Glomerular visceral epithelial cell (primary cell): ENCODE measurements around the gene LRRC8E.
"Not testable (repeated sequence)": the region's sequence is repeated elsewhere in the genome, so short reads cannot be mapped to it uniquely, and the experiment has no call there.

Experiments used
- DNase-seq: peaks from one replicate; pipeline ENCODE4 v3.0.0-alpha.2; 2016; ENCODE audit errors: extremely low spot score

LRRC8E gene

DNA sequence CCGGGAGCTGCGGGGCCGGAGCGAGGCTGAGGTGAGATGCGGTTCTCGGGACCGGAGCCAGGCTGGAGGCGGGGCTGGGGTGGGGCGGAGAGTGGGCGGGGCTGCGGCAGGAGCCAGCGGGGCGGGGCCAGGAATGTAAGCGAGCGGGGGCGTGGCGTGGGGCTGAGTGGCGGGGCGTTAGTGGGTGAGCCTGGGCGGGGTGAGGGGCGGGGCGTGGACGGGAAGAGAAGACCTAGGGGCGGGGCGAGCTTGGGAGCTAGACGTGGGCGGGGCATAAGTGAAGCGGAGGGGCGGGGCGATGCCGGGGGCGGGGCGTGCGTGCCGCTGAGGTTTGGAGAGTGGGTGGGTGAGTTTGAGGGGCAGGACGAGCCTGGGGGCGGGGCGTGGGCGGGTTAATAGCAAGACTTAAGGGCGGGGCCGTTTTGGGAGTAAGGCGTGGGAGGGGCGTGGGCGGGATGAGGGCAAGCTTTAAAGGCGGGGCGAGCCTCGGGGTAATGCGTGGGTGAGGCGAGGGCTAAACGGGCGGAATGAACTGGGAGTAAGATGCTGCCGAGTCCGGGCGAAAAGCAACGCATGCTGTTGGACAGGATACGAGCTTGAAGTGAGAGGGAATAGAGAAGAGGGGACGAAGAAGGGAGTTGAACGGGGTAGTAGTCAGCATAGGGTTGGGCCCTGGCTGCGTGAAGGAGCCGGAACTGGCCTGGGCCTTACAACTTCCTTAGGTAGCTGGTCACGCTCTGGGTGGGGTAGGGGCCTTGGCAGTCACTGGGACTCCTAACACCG lies 32.4 kb downstream of the LRRC8E start:
- DNase-seq, result peak; percentile 99

DNA sequence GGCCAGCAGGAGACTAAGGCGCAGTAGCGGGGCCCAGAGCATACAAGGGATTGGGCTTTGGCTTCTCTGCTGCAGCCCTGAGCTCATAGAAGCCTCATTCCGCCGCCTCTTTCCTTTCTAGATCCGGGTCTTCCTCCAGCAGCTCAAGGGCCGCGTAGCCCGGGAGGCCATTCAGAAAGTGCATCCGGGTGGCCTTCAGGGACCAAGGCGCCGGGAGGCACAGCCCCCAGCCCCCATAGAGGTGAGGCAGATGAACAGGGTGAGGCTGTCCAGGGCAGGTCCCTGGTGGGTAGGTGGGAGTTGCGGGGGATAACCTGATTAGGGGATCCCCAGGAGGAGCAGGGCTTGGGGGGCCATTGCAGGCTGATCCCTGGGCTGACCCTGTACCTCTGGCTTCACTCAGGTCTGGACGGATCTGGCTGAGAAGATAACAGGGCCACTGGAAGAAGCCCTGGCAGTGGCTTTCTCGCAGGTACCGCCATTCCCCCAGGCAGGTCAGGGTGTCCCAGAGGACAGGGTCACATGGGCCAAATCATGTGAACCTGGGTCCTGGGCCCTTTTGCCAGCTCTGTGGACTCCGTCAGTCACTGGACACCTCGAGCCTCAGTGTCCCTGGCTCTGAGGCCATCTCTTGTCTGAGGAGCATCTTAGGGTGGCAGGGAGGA lies 33.1 kb downstream of the LRRC8E start:
- no peak for DNase-seq

DNA sequence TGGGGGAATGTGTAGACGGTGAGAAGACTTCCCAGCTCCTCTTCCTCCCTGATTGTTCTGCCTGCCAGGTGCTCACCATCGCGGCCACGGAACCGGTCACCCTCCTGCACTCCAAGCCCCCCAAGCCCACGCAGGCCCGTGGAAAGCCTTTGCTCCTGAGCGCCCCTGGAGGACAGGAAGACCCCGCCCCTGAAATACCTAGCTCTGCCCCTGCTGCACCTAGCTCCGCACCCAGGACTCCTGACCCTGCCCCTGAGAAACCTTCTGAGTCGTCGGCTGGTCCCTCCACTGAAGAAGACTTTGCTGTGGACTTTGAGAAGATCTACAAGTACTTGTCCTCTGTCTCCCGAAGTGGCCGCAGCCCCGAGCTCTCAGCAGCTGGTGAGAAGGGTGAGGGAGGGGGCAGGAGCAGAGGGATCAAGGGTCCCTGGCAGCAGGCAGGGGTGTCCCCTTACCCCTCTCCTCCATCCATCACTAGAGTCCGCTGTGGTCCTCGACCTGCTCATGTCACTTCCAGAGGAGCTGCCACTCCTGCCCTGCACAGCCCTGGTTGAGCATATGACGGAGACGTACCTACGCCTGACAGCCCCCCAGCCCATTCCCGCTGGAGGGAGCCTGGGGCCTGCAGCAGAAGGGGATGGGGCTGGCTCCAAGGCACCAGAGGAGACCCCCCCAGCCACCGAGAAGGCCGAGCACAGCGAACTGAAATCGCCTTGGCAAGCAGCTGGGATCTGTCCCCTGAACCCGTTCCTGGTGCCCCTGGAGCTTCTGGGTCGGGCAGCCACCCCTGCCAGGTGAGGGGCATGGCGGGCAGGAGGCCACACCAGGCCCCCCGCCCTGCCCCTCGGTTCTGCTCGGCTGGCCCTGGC lies 33.9 kb downstream of the LRRC8E start:
- no peak for DNase-seq

DNA sequence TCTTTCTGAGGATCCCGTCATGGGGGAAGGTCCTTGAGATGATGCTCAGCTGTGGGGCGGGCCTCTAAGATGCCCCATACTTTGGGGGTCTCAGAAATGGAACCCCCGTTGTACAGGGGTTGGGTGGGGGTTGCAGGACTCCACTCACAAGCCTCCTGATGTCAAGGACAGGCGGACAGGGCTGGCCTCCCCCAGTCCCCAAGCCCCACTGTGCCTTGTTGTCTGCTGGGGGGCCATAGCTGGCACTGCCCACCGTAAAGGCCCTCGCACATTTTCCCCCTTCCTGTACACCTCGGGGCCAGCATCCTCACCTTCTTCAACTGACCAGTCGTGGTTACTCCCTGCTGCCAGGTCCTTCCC lies 34.5 kb downstream of the LRRC8E start:
- no peak for DNase-seq

DNA sequence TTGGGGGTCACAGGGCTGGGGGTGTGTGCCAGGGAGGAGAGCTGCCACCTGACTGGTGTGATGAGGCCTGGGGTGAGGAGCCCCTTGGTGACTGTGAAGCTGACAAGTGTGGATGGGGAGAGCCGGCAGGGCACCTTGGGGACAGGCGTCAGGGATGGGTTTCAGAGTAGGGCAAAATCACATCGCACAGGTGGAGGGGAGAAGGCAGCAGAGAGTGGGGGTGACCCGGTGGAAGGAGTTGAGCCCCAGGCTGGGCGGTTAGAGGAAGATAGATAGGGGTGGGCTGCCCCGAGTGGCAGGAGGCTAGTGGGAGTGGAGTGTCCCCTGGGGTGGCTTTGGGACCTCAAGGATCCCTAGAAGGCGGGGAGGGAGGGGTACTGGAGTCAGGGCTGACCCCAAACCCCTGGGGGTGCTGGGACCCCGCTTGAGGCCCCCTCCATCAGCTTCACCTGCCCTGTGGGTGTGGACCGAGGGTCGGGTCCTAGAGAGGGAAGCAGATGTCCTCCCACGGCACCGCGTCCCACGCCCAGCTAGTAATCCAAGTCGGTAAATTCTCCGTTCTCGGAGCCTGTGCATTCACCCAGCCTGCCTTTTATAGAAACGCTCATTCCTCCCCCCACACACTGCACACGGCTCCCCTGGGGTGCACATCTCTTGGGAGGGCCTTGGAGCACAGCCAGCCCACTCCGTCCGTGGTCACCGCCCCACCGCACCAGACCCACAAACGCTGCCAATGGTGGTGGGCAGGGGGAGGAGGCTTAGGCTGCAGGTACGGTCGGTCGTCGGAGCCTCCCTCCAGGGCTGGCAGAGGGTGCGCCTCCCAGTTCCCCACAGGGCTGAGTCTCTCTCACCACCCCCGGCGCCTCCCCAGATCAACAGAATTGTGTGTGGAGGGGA lies 35.2 kb downstream of the LRRC8E start:
- DNase-seq, result no peak

DNA sequence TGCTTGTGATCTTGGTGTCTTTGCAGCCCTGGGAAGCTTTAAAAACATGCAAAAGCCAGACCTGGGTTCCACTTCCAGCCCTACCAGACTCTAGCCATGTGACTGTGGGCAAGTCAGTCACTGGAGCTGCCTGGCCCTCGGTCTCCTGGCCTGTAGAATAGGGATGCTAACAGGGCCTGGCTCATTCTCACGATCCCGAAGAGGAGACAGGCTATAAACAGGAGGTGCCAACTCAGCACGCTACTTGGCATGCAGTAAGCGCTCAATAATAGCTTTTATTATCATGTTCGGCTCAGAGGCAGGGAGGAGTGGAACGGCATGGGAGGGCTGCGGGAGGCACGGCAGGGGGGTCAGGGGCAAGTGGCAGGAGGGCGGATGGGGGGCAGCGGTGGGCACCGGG lies 35.9 kb downstream of the LRRC8E start:
- DNase-seq, result no peak

DNA sequence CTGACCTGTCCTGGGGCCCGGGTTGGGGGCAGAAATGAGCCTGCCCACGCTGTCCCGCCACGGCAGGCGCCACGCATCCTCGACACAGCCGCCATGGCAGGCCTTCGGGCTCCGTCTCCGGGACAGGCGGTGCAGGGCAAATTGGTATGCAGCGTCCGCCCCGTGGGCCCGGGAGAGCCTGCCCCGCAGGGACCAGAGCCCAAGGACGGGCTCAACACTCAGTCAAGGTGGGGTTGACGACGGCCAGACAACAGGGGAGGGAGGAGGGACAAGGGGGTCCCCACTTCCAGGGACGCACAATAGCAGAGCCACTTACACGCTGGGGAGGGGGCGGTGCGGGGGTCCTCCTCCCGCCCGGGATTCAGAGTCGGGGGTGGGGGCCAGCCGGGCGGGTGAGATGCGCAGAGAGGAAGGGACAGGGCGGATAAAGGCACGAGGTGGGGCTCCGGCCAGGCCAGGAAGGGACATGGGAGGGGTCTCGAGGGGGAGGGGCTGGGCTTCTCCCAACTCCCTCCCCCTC lies 36.4 kb downstream of the LRRC8E start:
- DNase-seq, result no peak

DNA sequence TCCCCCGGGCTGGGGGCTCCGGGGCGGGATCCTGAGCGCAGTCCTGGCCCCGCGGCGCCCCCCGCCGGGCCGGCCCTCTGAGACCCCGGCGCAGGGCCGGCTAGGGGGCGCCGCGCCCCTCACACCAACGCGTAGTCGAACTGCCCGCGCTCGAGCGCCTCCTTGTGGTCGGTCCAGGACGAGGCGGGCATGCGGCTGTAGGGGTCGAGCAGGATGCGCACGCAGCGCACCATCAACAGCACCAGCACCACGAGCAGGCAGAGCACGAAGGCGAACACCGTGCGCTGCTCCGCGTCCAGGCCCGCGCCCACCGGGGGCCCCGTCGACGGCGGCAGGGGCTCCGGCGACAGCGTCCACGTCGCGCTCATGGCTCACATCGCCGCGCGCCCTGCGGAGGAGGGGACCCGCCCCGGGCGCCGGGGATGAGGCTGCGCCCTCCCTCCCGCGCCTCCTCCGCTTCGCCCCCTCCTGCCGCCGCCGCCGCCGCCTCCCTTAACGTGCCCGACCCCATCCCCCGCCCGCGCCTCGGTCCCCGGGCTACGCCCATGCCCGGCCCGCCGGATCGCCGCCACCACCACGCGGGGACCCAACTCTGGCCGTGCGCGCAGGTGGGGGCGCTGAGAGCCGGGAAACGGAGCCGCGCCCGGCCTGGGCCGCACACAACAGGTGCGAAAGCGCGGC lies 37.0 kb downstream of the LRRC8E start:
- DNase-seq, result peak; percentile 80

DNA sequence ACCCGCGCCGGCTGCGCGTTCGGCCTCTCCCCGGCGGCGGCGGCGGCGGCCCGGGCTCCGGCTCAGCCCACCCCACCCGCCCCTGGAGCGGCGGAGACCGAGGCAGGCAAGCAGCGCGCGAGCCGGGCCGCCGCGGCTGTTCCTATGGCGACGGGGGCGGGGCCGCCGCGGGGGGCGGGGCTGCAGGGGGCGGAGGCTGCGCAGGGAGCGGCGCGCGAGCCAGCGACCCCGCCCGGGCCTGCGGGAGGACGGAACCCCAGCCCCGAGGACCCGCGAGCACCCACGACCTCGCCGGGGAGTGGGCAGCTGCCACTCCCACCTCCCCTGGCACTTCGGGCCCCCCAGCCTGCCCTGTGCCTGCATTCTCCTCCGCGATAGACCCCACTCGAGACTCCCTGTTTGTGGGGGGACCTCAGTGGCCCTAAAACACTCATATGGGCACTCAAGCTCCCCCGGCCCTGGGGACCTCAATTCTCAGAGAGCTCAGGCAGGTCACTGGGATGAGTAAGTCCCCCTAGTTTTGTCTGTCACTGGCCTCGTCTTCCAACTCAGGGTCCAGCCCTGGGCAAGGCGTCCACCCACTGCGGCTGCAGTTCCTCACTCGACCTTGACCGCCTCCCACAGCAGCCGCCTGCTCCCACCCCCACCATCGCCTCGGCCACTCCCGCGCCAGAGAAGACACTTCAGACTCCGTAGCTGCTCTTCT lies 37.9 kb downstream of the LRRC8E start, which contains the start of gene CTXN1:
Gene CTXN1 (minus strand): TSS at position 115 of the 706 bp plus-strand sequence. CDS start 597 bp downstream, outside the sequence.
- peak; percentile 70 for DNase-seq

DNA sequence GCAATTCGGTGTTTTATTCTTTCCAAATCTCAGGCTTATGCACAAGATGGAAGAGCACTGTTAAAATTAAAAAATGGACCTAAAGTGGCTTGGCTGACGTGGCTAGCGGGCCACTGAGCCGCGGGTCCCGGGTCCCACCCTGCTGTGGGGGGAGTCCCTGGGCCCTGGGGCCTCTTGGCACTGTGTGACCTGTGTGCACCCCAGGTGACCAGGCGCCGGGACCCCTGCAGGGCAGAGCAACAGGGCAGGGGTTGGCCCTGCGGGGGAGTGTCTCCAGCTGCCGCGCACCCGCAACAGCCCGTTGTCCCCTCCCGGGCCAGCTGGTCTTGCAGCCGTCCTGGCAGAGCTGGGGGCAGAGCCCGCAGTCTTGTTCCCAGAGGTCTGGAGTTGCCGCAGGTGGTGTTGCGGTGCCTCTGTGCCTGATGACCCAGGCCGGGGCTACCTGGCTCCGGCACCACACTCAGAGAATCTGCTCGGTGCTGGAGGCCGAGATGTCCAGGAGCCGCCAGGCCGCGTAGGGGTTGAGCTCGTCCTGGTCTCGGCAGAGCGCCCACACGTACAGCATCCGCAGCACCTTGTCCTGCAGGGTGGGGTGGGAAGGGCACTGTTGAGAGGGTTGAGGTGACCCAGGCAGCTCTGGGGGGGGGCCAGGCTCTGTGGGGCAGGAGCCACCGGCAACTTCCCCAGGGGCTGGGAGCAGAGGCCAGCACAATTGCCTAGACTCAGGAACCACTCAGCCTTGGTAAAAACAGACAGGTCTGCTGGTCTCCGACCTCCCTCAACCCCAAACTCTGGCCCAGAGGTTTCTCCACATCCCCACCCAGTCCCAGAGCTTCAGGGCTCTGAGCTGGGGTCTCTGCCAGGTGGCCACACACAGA lies 38.7 kb downstream of the LRRC8E start:
- no peak for DNase-seq

DNA sequence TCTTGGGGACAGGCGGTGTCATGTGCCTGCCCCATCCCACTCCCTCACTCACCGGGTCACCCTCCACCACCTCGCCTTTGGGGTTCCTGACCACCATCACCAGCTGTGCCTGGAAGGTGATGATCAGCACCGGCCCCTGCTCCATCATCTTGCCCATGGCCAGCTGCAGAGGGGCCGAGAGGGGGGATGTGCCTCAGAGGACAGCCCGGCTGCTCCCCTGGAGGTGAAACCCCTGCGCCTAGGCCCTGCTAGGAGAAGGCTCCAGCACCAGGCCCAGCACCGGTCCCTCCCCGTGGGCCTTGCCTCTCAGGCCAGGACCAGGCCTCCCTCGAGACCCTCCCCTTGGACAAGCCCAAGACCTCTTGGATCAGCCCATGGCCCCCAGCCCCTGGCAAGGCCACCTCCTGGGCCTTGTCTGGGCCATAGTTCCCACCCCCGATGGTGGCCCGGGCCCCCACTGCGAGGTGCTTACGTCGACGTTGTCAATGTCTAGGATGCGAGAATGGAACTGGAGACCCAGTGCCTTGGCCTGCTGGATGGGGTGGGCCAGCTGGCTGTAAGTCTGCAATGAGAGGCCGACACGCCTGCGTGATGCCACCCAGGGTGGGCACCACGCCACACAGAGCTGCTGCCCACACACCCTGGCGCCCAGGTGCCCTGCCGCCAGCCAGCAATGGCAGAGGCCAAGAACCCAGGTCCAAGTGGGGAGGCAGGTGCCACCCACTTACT lies 39.5 kb downstream of the LRRC8E start:
- no peak for DNase-seq

DNA sequence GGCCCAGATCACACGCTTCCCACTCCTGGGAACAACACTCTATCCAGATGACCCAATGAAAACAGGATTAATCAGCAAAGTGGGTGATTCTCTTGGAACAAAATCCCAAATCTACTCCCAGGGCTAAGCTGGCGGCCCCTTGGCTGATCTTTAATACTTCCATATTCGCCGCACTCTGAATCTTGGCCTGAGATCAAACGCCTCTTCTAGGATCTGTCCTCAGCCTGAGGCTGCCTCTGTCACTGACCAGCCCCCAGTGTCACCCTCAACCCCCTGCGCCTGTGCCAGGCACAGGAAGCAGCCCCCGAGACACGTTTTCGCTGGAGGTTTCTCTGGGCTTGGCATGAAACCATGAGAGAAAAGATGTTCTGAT lies 40.0 kb downstream of the LRRC8E start:
- no peak for DNase-seq

DNA sequence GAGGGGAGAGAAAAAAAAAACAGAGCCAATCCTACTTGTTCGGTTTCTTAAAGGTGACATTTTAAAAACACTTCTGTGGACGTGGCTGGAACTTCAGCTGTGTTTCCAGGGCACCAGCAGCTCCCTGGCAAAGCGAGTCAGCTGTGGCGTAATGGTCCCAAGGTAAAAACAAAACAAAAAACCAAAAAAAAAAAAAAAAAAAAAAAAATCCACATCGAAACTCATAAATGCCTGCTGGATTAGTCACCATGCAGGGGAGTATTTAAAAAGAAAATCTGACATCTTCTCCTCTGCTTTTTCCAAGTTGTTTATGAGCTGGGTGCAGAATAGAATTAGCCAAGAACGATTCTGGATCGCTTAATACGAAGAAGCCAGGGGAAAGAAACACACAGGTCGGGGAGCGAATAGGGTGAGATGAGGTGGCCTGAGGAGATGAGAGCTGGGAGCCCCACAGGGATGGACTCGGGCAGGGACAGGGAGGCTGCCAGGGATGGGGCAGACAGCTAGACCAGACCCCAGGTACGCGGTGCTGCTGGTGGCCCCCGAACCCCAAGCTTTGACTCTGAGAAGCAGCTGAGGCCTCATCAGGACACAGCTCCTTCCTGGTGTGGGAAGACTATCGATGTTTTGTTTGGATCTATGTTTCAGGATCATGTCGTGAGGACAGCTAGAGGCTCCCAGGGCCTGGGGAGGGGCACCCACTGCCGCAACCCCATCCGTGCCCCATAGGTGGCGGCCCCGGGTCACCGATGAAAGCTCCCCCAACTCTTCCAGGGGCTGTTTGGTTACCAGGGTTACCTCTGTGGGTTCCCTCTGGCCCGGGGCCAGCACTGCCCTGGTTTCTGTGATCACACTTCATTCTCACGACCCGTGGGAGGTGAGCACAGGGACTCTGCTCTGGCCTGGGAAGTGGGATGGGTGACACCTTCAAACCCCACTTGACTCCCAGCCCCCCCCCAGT lies 40.7 kb downstream of the LRRC8E start:
- peak; percentile 90 for DNase-seq

DNA sequence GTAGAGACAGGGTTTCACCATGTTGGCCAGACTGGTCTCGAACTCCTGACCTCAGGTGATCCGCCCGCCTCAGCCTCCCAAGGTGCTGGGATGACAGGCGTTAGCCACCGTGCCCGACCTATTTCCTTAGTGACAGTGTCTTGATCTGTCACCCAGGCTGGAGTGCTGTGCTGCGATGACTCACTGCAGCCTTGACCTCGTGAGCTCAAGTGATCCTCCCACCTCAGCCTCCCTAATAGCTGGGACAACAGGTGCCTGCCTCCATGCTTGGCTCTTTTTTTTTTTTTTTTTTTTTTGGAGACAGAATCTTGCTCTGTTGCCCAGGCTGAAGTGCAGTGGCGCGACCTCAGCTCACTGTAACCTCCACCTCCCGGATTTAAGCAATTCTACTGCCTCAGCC lies 41.7 kb downstream of the LRRC8E start:
- DNase-seq, result not testable (repeated sequence)

DNA sequence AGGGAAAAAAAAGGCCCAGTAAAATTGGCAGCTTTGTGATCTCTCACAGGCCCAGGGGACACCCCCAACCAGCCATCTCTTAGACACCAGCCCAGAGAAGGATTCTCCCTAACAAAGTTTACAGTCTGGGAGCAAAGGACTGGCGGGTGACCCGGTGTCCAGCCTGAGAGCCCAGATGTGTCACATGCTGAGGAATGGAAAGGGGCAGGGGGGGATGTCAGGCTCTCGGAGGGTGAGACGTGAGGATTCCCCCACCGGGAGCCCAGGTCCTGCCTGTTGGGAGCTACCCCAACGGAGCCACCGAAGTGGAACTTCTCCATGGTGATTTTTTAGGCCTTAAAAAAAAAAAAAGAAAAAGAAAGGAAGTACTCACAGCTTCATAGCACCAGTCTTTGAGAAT lies 42.5 kb downstream of the LRRC8E start:
- no peak for DNase-seq

DNA sequence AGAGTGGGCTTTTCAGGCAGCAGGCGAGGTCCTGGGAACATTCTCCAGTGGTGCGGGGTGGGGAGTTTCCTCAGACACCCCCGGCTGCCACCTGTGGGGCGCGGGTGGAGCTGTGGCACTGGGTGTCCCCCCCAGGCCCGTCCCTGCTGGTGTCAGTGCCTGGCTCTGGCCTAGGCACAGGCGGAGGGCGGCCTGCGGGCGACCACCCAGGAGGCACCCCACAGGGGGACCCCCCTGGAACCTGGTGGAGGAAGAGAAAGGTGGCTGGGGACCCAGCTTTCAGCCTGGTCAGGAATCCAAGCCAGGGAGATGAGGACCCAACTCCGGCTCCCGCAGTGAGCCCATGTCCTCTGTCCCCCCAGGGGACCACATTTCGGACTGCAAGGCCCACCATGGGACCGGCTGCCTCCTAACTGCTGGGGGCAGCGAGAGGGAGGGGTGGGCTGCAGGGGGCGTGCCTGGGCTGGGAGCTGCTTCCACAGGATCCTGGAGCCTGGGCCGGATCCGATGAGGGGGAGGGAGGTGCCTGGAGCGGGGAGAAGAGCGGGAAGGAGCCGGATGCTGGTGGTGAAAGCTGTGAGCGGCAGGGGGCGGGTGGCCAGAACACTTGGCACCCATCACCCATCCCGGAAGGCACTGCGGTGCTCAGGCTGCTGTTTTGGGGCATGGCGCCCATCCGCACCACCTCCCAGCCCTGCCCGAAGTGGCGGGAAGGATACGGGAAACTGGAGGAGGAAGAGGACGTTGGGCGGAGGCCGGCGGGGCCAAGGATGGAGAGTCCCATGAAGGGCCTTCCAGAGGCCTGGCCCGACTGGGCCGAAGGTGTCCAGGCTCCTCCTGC lies 43.1 kb downstream of the LRRC8E start:
- DNase-seq, result no peak
